Endothelial cell of umbilical vein (primary cell): ENCODE data around the gene XYLT1. TPM values are rescaled to one million over a fixed set of nuclear protein-coding genes. Genes with fewer than 3 reads are reported as not detected.

Experiments used
- BruUV-seq: library from RNA; stranded (reverse); fragments of 400-500 nt; replicated peaks from 2 replicates; lab custom pipeline; 2021; lab: Mats Ljungman, UMichigan
- CTCF ChIA-PET: fragments of 300-600, 350-600 bp; sonication (Branson Sonifier 250); formaldehyde crosslinking; loops from one replicate; lab custom pipeline; 2021; ENCODE audit warnings: antibody characterized with exemption, inconsistent platforms; lab: Charles Lee
- POLR2A ChIA-PET: fragments of 300-600, 350-600 bp; sonication (Branson Sonifier 250); formaldehyde crosslinking; loops from one replicate; lab custom pipeline; 2021; ENCODE audit warnings: antibody characterized with exemption, inconsistent platforms; lab: Charles Lee
- DNase-seq: peaks from one replicate; pipeline ENCODE4 v3.0.0-alpha.2; 2011; ENCODE audit warnings: low read depth, low spot score
- FAIRE-seq: peaks from 2 replicates; lab custom pipeline; 2011; peaks lifted over from hg19 to GRCh38; lab: Jason Lieb, UNC
- H2AFZ ChIP-seq: 2 replicates; pipeline ENCODE4 v1.6.0; 2012; ENCODE audit warnings: low read depth, low read length, control low read depth, inconsistent platforms
- H3K27ac ChIP-seq: 2 replicates; pipeline ENCODE4 v1.5.1; 2011; ENCODE audit warnings: low read depth, mild to moderate bottlenecking, control low read depth, low read length, moderate library complexity; ENCODE audit not compliant: insufficient read depth
- H3K27me3 ChIP-seq, 2 experiments: 2 replicates each; pipeline versions ENCODE4 v1.6.0 to v1.6.1; 2011; ENCODE audit warnings: low read length in 2 of 2, mixed read lengths in 1 of 2; ENCODE audit not compliant: control insufficient read depth in 2 of 2, insufficient read depth in 2 of 2
- H3K36me3 ChIP-seq, 2 experiments: 2 replicates in 1 of 2; 3 replicates in 1 of 2; pipeline ENCODE4 v1.5.1; 2011; ENCODE audit warnings: low read length in 2 of 2, mild to moderate bottlenecking in 1 of 2, moderate library complexity in 1 of 2; ENCODE audit not compliant: control insufficient read depth in 2 of 2, insufficient read depth in 2 of 2; ENCODE audit errors: extremely low read depth in 1 of 2
- H3K4me1 ChIP-seq: 3 replicates; pipeline ENCODE4 v1.5.1; 2011; ENCODE audit warnings: mild to moderate bottlenecking, low read length; ENCODE audit not compliant: control insufficient read depth, insufficient read depth; ENCODE audit errors: extremely low read depth
- H3K4me2 ChIP-seq: 2 replicates; pipeline ENCODE4 v1.6.1; 2011; ENCODE audit warnings: low read length, control low read depth, mixed read lengths; ENCODE audit not compliant: insufficient read depth
- H3K4me3 ChIP-seq, 3 experiments: fragments of 200-600 bp in 1 of 3; sonication (generic), shearing (Covaris generic) in 1 of 3; replicated peaks in 1 of 3; 2 replicates each; pipeline ENCODE4 v1.5.1; 2011 to 2016; ENCODE audit warnings: control low read depth in 3 of 3, low read length in 3 of 3, mild to moderate bottlenecking in 2 of 3, inconsistent platforms in 1 of 3, low read depth in 1 of 3, moderate library complexity in 1 of 3; ENCODE audit not compliant: insufficient read depth in 1 of 3
- H3K79me2 ChIP-seq: 2 replicates; pipeline ENCODE4 v1.6.0; 2012; ENCODE audit warnings: low read length, inconsistent platforms; ENCODE audit not compliant: control insufficient read depth, insufficient read depth
- H3K9ac ChIP-seq: replicated peaks from 2 replicates; pipeline ENCODE3; 2011; ENCODE audit warnings: low read length, control low read depth; ENCODE audit not compliant: insufficient read depth; ENCODE audit errors: extremely low read depth
- H3K9me1 ChIP-seq: replicated peaks from 3 replicates; pipeline ENCODE4 v1.6.0; 2011; ENCODE audit warnings: mild to moderate bottlenecking, low read length; ENCODE audit not compliant: control insufficient read depth, insufficient read depth; ENCODE audit errors: extremely low read depth
- H3K9me3 ChIP-seq: replicated peaks from 2 replicates; pipeline ENCODE4 v1.5.1; 2012; ENCODE audit warnings: low read length, inconsistent platforms; ENCODE audit not compliant: control insufficient read depth, insufficient read depth
- H4K20me1 ChIP-seq: replicated peaks from 2 replicates; pipeline ENCODE3; 2011; ENCODE audit warnings: mild to moderate bottlenecking, low read length; ENCODE audit not compliant: control insufficient read depth, insufficient read depth; ENCODE audit errors: extremely low read depth
- CTCF ChIP-seq, 2 donors: IDR thresholded peaks; 1 replicate in 1 of 2; 2 replicates in 1 of 2; pipeline ENCODE4 v1.5.1; 2011; ENCODE audit warnings: low read length in 2 of 2, mild to moderate bottlenecking in 2 of 2, moderate library complexity in 2 of 2, control low read depth in 1 of 2, inconsistent platforms in 1 of 2, low read depth in 1 of 2; ENCODE audit not compliant: insufficient read depth in 1 of 2; ENCODE audit errors: extremely low read depth in 1 of 2
- EZH2 ChIP-seq: IDR thresholded peaks from 2 replicates; pipeline ENCODE4 v1.6.1; 2012; ENCODE audit warnings: borderline replicate concordance, low read depth, mild to moderate bottlenecking, moderate library complexity, low read length, inconsistent platforms; ENCODE audit not compliant: severe bottlenecking
- FOS ChIP-seq: IDR thresholded peaks from 2 replicates; pipeline ENCODE4 v1.6.1; 2011; ENCODE audit warnings: mild to moderate bottlenecking, low read length, moderate library complexity, borderline replicate concordance; ENCODE audit not compliant: insufficient read depth
- GATA2 ChIP-seq: IDR thresholded peaks from 2 replicates; pipeline ENCODE4 v1.7.0; 2011; ENCODE audit warnings: low read depth, mild to moderate bottlenecking, moderate library complexity, mixed read lengths, low read length; ENCODE audit not compliant: insufficient read length, insufficient read depth
- JUN ChIP-seq: IDR thresholded peaks from 2 replicates; pipeline ENCODE4 v1.6.1; 2011; ENCODE audit warnings: borderline replicate concordance, low read depth; ENCODE audit not compliant: insufficient read length, insufficient read depth
- MYC ChIP-seq: IDR thresholded peaks from one replicate; pipeline ENCODE4 v1.6.1; 2011; ENCODE audit warnings: mild to moderate bottlenecking, low read depth, low read length
- POLR2A ChIP-seq: IDR thresholded peaks from 2 replicates; pipeline ENCODE4 v1.6.1; 2012; ENCODE audit warnings: low read depth, mild to moderate bottlenecking, control low read depth, low read length
- POLR2AphosphoS5 ChIP-seq: IDR thresholded peaks from 2 replicates; pipeline ENCODE4 v1.6.1; 2012; ENCODE audit warnings: low read depth, mild to moderate bottlenecking, control low read depth, low read length, moderate library complexity; ENCODE audit not compliant: insufficient read depth
- dilution Hi-C: fragments of 300-500 bp; cut with MboI; formaldehyde crosslinking; loops from one replicate; pipeline ENCODE4 v1.15.0; 2019; ENCODE audit warnings: low sequenced_read_pairs; ENCODE audit not compliant: extremely low pct_ligation_motif_present
- intact Hi-C: fragments of 100-400 bp; cut with micrococcal nuclease; formaldehyde crosslinking; loops from one replicate; pipeline ENCODE4 v1.10.0; 2022
- polyA plus RNA-seq, 4 experiments: library from polyadenylated mRNA; depleted of rRNA in 3 of 4; stranded (reverse) in 3 of 4; unstranded in 1 of 4; fragments of >200 nt; gene quantifications; 2 replicates each; pipeline versions ENCODE4 v1.2.1 to v1.2.3, GENCODE V29; 2011 to 2012; ENCODE audit warnings: missing spikeins in 1 of 4
- total RNA-seq: library from RNA; stranded (reverse); gene quantifications from 2 replicates; pipeline ENCODE4 v1.2.3, GENCODE V29; 2021
- TF ChIP-seq, protein P1 (sequence below): IDR thresholded peaks from 2 replicates; pipeline ENCODE4 v1.6.1; 2011; ENCODE audit not compliant: insufficient read depth, insufficient read length

The XYLT1 gene
- total and polyA plus RNA-seq, 2 donors (not counting 3 experiments of a cell fraction or from before 2014, with no cell fraction given) = 0.63 to 2.9 TPM

DNA sequence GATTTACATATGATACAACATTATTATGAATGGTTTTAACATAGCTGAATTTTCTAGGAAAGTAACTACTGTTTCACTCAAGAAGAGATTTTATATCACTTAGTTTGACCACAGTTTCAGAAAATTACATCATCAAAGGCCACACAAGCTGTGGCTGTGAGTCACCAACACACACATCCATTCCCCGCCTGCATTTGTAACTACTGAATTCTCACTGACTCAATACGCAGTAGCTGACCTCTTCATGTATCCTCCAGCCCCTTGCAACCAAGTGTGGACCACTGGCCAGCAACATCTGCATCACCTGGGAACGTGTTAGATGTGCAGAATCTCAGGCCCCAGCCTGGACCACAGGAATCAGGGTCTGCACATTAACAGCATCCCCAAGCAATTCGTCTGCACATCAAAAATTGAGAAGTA lies 197.6 kb downstream of the XYLT1 start:
- Histone ChIP-seq H3K79me2 (no peaks in the 10 kb centered on the region), H3K9me3 (no peaks in the 10 kb centered on the region), H3K9me1 (no peaks in the 10 kb centered on the region), H3K9ac (no peak overlapping the region), H2AFZ (no peak overlapping the region), H3K36me3 (no peaks in the 10 kb centered on the region), H4K20me1 (no peaks in the 10 kb centered on the region), H3K4me2 (no peak overlapping the region), H3K4me1 (no peaks in the 10 kb centered on the region), H3K27ac (no peak overlapping the region), H3K4me3 (no peak overlapping the region), H3K27me3 (no peaks in the 10 kb centered on the region)
- FAIRE-seq (no peak), DNase-seq (no peak)
- dilution Hi-C loops (no loop called here), intact Hi-C loops (no loop called here)
- BruUV-seq = no TSS peak
- CTCF ChIA-PET = no interaction called here
- POLR2A ChIA-PET = no interaction called here
- TF ChIP-seq FOS (no peak), POLR2AphosphoS5 (no peak), MYC (no peak), EZH2 (no peak), CTCF (IDR thresholded peaks at IDR 0.05; ENCODE audit: extremely low read depth in 1 of 2, insufficient read depth in 1 of 2, low read depth in 1 of 2, low read length in 2 of 2) (no peak), POLR2A (no peak), GATA2 (no peak), JUN (no peak)
- TF ChIP-seq, protein P1, sequence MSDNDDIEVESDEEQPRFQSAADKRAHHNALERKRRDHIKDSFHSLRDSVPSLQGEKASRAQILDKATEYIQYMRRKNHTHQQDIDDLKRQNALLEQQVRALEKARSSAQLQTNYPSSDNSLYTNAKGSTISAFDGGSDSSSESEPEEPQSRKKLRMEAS = no peak
